ENCODE measurements around the gene PPIP5K1. TPM values are rescaled to one million over a fixed set of nuclear protein-coding genes. Genes with fewer than 3 reads are reported as not detected.
"Not testable (repeated sequence)": the region's sequence is repeated elsewhere in the genome, so short reads cannot be mapped to it uniquely, and the experiment has no call there.

Gene PPIP5K1
- total RNA-seq = 10 to 100 TPM; 30.0 to 47.1 (median 39.1) TPM
- 36.5 TPM for total RNA-seq (2013)
- 3.5 to 16.8 (median 9.7) reads per million in 29 experiments for total RNA-seq

- CTCF ChIA-PET; H3K9me3 ChIP-seq; H3K4me1 ChIP-seq (ENCODE audit: control insufficient read depth in 1 of 2, extremely low read depth in 1 of 2, insufficient read depth in 2 of 2, low read length in 2 of 2); H3K27me3 ChIP-seq (replicated peaks in 1 of 2; ENCODE audit: control insufficient read depth in 2 of 2, extremely low read depth in 1 of 2, insufficient read depth in 2 of 2, low read length in 1 of 2); H3K4me1 Mint-ChIP-seq; H3K9me3 Mint-ChIP-seq; H3K36me3 ChIP-seq (ENCODE audit: control insufficient read depth in 2 of 2, extremely low read depth in 1 of 2, insufficient read depth in 1 of 2, low read length in 1 of 2); H3K36me3 Mint-ChIP-seq; POLR2A ChIA-PET; H3K4me3 Mint-ChIP-seq; H3K4me3 ChIP-seq (ENCODE audit: control insufficient read depth in 1 of 2, extremely low read depth in 1 of 2, low read length in 1 of 2); H3K27ac ChIP-seq (ENCODE audit: low read length); H3K27ac Mint-ChIP-seq; H3K27me3 Mint-ChIP-seq; DNase-seq: not testable (repeated sequence)
- peak; percentile 99 for ATAC-seq (replicated peaks in 1 of 4)
- no CpG with 5 or more reads among the region's 54 CpGs for WGBS (ENCODE audit: insufficient coverage)
Measured at GRCh38 chr15:43589778-43590466, at the start of gene PPIP5K1. TSS of gene PPIP5K1 (minus strand) at chr15:43590208. CDS start at chr15:43584504, 5,704 bp downstream.

GRCh38 chr15:43638464-43639204 is 48.6 kb upstream of the PPIP5K1 start:
- CTCF ChIA-PET; H3K27ac Mint-ChIP-seq; H3K4me1 ChIP-seq (ENCODE audit: control insufficient read depth in 1 of 2, extremely low read depth in 1 of 2, insufficient read depth in 2 of 2, low read length in 2 of 2); H3K36me3 Mint-ChIP-seq; H3K9me3 Mint-ChIP-seq; H3K36me3 ChIP-seq (ENCODE audit: control insufficient read depth in 2 of 2, extremely low read depth in 1 of 2, insufficient read depth in 1 of 2, low read length in 1 of 2); DNase-seq; H3K27ac ChIP-seq (ENCODE audit: low read length); H3K4me3 ChIP-seq (ENCODE audit: control insufficient read depth in 1 of 2, extremely low read depth in 1 of 2, low read length in 1 of 2); H3K27me3 Mint-ChIP-seq; H3K4me3 Mint-ChIP-seq; H3K9me3 ChIP-seq; H3K4me1 Mint-ChIP-seq; H3K27me3 ChIP-seq (replicated peaks in 1 of 2; ENCODE audit: control insufficient read depth in 2 of 2, extremely low read depth in 1 of 2, insufficient read depth in 2 of 2, low read length in 1 of 2); ATAC-seq (replicated peaks in 1 of 4): not testable (repeated sequence)
- 97% methylated on average over 4 of the region's 8 CpGs for WGBS (ENCODE audit: insufficient coverage)
- POLR2A ChIA-PET = interaction anchor here in 1 of 2 donors (0.7 kb wide), 1 partner anchor 11 kb away, joined by 6 read pairs; no protein-coding TSS in a partner anchor

- CTCF ChIA-PET; H3K27me3 Mint-ChIP-seq; H3K4me1 Mint-ChIP-seq; H3K27me3 ChIP-seq (replicated peaks in 1 of 2; ENCODE audit: control insufficient read depth in 2 of 2, extremely low read depth in 1 of 2, insufficient read depth in 2 of 2, low read length in 1 of 2); ATAC-seq (replicated peaks in 1 of 4); H3K27ac Mint-ChIP-seq; H3K27ac ChIP-seq (ENCODE audit: low read length); H3K36me3 Mint-ChIP-seq; POLR2A ChIA-PET; DNase-seq; H3K4me3 Mint-ChIP-seq; H3K4me1 ChIP-seq (ENCODE audit: control insufficient read depth in 1 of 2, extremely low read depth in 1 of 2, insufficient read depth in 2 of 2, low read length in 2 of 2); H3K9me3 ChIP-seq; H3K36me3 ChIP-seq (ENCODE audit: control insufficient read depth in 2 of 2, extremely low read depth in 1 of 2, insufficient read depth in 1 of 2, low read length in 1 of 2); H3K4me3 ChIP-seq (ENCODE audit: control insufficient read depth in 1 of 2, extremely low read depth in 1 of 2, low read length in 1 of 2); H3K9me3 Mint-ChIP-seq: not testable (repeated sequence)
Measured at GRCh38 chr15:43626937-43627336, 36.9 kb upstream of the PPIP5K1 start.

- Histone ChIP-seq H3K36me3 (ENCODE audit: control insufficient read depth in 2 of 2, extremely low read depth in 1 of 2, insufficient read depth in 1 of 2, low read length in 1 of 2) (no peaks in the 10 kb centered on the region), H3K27ac (ENCODE audit: low read length) (no peak overlapping the region), H3K27me3 (replicated peaks in 1 of 2; ENCODE audit: control insufficient read depth in 2 of 2, extremely low read depth in 1 of 2, insufficient read depth in 2 of 2, low read length in 1 of 2) (peaks cover 0 to 3% of the 10 kb centered on the region in 2 experiments), H3K4me1 (ENCODE audit: control insufficient read depth in 1 of 2, extremely low read depth in 1 of 2, insufficient read depth in 2 of 2, low read length in 2 of 2) (no peaks in the 10 kb centered on the region), H3K4me3 (ENCODE audit: control insufficient read depth in 1 of 2, extremely low read depth in 1 of 2, low read length in 1 of 2) (no peak overlapping the region), H3K9me3 (no peaks in the 10 kb centered on the region)
- ATAC-seq (replicated peaks in 1 of 4) (no peak), DNase-seq (no peak)
- Mint-ChIP-seq H3K4me3 (no peak overlapping the region), H3K36me3 (no peaks in the 10 kb centered on the region), H3K27me3 (peaks cover 3% of the 10 kb centered on the region in 2 donors), H3K4me1 (no peaks in the 10 kb centered on the region), H3K9me3 (no peaks in the 10 kb centered on the region), H3K27ac (no peak overlapping the region)
- 0% methylated on average over 1 of the region's 5 CpGs for WGBS (ENCODE audit: insufficient coverage)
- POLR2A ChIA-PET = no interaction called here
- CTCF ChIA-PET = no interaction called here
Measured at GRCh38 chr15:43625106-43625505, 35.1 kb upstream of the PPIP5K1 start.

DNA sequence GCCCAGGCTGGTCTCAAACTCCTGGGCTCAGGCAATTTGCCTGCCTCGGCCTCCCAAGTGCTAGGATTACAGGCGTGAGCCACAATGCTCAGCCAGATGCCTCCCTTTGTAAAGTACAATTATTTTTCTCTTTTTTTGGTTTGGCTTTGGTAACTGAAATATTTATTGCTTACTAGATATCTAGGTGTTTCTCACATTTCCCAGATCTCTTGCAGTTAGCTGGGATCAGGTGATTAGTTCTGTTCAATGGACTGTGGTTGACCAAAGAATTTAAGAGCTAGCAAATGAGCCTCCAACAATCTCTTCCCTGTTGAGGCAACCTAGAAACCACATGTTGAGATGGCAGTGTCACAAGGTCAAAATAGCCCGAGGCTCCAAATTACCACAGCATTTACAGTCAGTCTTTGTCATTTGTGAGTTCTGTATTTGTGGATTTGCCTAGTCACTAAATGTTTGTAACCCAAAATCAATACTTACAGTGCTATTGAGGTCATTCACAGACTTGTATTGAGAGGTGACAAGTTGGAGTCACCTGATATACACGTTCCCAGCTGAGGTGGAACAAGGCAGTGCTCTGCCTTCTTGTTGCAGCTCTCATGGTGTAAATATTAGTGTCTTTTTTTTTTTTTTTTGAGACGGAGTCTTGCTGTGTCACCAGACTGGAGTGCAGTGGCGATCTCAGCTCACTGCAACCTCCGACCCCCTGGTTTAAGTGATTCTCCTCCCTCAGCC is 32.2 kb upstream of the PPIP5K1 start:
- H3K27me3 Mint-ChIP-seq = peaks cover 9 to 12% of the 10 kb centered on the region in 2 donors
- H3K4me3 ChIP-seq (ENCODE audit: control insufficient read depth in 1 of 2, extremely low read depth in 1 of 2, low read length in 1 of 2); H3K4me1 Mint-ChIP-seq; H3K27ac Mint-ChIP-seq; H3K27me3 ChIP-seq (replicated peaks in 1 of 2; ENCODE audit: control insufficient read depth in 2 of 2, extremely low read depth in 1 of 2, insufficient read depth in 2 of 2, low read length in 1 of 2); H3K36me3 Mint-ChIP-seq; H3K4me3 Mint-ChIP-seq; H3K9me3 Mint-ChIP-seq; H3K36me3 ChIP-seq (ENCODE audit: control insufficient read depth in 2 of 2, extremely low read depth in 1 of 2, insufficient read depth in 1 of 2, low read length in 1 of 2); H3K4me1 ChIP-seq (ENCODE audit: control insufficient read depth in 1 of 2, extremely low read depth in 1 of 2, insufficient read depth in 2 of 2, low read length in 2 of 2); DNase-seq; H3K9me3 ChIP-seq; CTCF ChIA-PET; ATAC-seq (replicated peaks in 1 of 4); H3K27ac ChIP-seq (ENCODE audit: low read length); POLR2A ChIA-PET: not testable (repeated sequence)
- WGBS (ENCODE audit: insufficient coverage) = no CpG with 5 or more reads among the region's 7 CpGs

- CTCF ChIA-PET, H3K4me3 Mint-ChIP-seq: not testable (repeated sequence)
Measured at GRCh38 chr15:43618700-43619099, 28.7 kb upstream of the PPIP5K1 start, which contains the start of gene STRC. TSS of gene STRC (minus strand) at chr15:43618800. CDS start at chr15:43618722, 78 bp downstream.

More at GRCh38 chr15:43618700-43619099, 28.7 kb upstream of the PPIP5K1 start, which contains the start of gene STRC:
- H3K27me3 ChIP-seq (replicated peaks in 1 of 2; ENCODE audit: control insufficient read depth in 2 of 2, extremely low read depth in 1 of 2, insufficient read depth in 2 of 2, low read length in 1 of 2); H3K27ac ChIP-seq (ENCODE audit: low read length); ATAC-seq (replicated peaks in 1 of 4); DNase-seq; H3K36me3 Mint-ChIP-seq; H3K9me3 Mint-ChIP-seq; H3K27ac Mint-ChIP-seq; POLR2A ChIA-PET; H3K4me3 ChIP-seq (ENCODE audit: control insufficient read depth in 1 of 2, extremely low read depth in 1 of 2, low read length in 1 of 2); H3K4me1 Mint-ChIP-seq; H3K4me1 ChIP-seq (ENCODE audit: control insufficient read depth in 1 of 2, extremely low read depth in 1 of 2, insufficient read depth in 2 of 2, low read length in 2 of 2); H3K36me3 ChIP-seq (ENCODE audit: control insufficient read depth in 2 of 2, extremely low read depth in 1 of 2, insufficient read depth in 1 of 2, low read length in 1 of 2); H3K9me3 ChIP-seq: not testable (repeated sequence)
- no CpG with 5 or more reads among the region's 2 CpGs for WGBS (ENCODE audit: insufficient coverage)
- H3K27me3 Mint-ChIP-seq = peaks cover 9 to 12% of the 10 kb centered on the region in 2 donors
